Activated CD4-positive, alpha-beta T cell treated with anti-CD3 and anti-CD28 coated beads for 36 hours (primary cell): Measurements from ENCODE around the gene RBBP8. TPM values are rescaled to one million over a fixed set of nuclear protein-coding genes. Genes with fewer than 3 reads are reported as not detected.

ENCODE experiments used
- ATAC-seq: fragments of 200-7000 bp; cut with Tn5 transposase; one replicate; pipeline ENCODE4 v1.10.0; 2021; ENCODE audit warnings: mild to moderate bottlenecking, moderate library complexity
- CTCF ChIA-PET: fragments of 350-600 bp; sonication (Branson Sonifier 250); formaldehyde crosslinking; loops from one replicate; lab custom pipeline; 2021; ENCODE audit warnings: antibody characterized with exemption; lab: Charles Lee
- POLR2A ChIA-PET: fragments of 350-600 bp; sonication (Branson Sonifier 250); formaldehyde crosslinking; loops from one replicate; lab custom pipeline; 2021; ENCODE audit warnings: antibody characterized with exemption, inconsistent platforms; lab: Charles Lee
- DNase-seq: peaks from one replicate; pipeline ENCODE4 v3.0.0-alpha.2; 2020
- H3K27ac Mint-ChIP-seq: one replicate; pipeline ENCODE4 v1.8.0; 2021; ENCODE audit warnings: mixed read lengths
- H3K27me3 Mint-ChIP-seq: one replicate; pipeline ENCODE4 v1.8.0; 2021; ENCODE audit warnings: mixed read lengths
- H3K36me3 Mint-ChIP-seq: one replicate; pipeline ENCODE4 v1.8.0; 2021; ENCODE audit warnings: low read depth, mixed read lengths
- H3K4me1 Mint-ChIP-seq: one replicate; pipeline ENCODE4 v1.8.0; 2021; ENCODE audit warnings: mixed read lengths
- H3K4me3 Mint-ChIP-seq: one replicate; pipeline ENCODE4 v1.8.0; 2021; ENCODE audit warnings: mild to moderate bottlenecking, moderate library complexity, mixed read lengths
- H3K9me3 Mint-ChIP-seq: one replicate; pipeline ENCODE4 v1.8.0; 2021; ENCODE audit warnings: low read depth, mixed read lengths
- intact Hi-C, 2 experiments: fragments of 100-400 bp; cut with DNase I in 1 of 2; cut with micrococcal nuclease in 1 of 2; formaldehyde crosslinking; loops; one replicate each; pipeline versions ENCODE4 v1.14.2 to v1.15.1; 2022 to 2024; cut with DNase I, micrococcal nuclease
- total RNA-seq, 2 experiments: library from RNA; stranded (reverse); gene quantifications; one replicate each; pipeline ENCODE4 v1.2.3, GENCODE V29; 2021

The RBBP8 gene
- total RNA-seq, 2 experiments from 2014 or later, result 74.3 to 101 TPM

DNA sequence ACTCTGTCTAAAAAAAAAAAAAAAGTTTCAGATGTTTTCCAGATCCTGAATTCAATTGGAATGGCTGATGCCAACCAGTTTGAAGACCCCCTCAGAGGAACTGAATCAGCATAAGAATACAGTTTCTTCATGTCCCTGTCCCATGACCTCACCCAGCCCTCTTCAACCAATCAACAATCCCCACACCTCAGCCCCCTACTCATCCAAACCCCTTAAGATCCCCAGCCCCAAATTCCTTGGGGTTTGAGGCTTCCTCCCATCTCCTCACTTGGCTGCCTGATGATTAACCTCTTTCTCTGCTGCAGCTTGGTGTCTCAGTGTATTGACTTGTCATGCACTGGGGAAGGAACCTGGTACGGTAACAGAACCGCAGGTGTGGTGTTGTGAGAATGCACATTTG, 104.5 kb downstream of the RBBP8 start:
- Mint-ChIP-seq H3K27me3 (no peaks in the 10 kb centered on the region), H3K4me3 (no peak overlapping the region), H3K4me1 (peaks cover 5% of the 10 kb centered on the region), H3K27ac (no peak overlapping the region), H3K9me3 (no peaks in the 10 kb centered on the region), H3K36me3 (no peaks in the 10 kb centered on the region)
- ChIA-PET POLR2A (no interaction called here), CTCF (no interaction called here)
- intact Hi-C loops, result no loop called here
- ATAC-seq, result no peak
- DNase-seq, result no peak

DNA sequence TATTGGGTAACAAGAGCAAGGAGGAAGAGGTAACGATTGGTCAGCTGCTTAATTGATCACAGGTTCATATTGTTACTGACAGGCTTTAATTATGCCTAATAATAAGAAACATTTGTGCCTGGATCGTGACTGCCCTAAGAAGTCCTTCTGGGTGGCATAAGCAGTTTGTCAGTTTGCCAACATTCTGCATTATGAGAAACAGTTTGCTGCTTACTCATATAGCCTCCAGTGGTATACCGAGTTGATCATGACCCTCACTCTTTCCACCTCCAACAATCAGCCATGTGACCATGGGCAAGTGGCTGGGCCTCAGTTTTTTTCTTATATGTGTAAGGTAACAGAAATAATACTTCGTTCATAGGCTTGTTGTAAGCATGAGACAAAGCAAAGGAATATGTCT, 105.6 kb downstream of the RBBP8 start:
- Mint-ChIP-seq H3K4me3 (no peak overlapping the region), H3K9me3 (no peaks in the 10 kb centered on the region), H3K27me3 (no peaks in the 10 kb centered on the region), H3K27ac (no peak overlapping the region), H3K4me1 (peaks cover 5% of the 10 kb centered on the region), H3K36me3 (no peaks in the 10 kb centered on the region)
- DNase-seq (no peak), ATAC-seq (no peak)
- intact Hi-C loops, result no loop called here
- POLR2A ChIA-PET, result no interaction called here
- CTCF ChIA-PET, result interaction anchor here (0.6 kb wide), 1 partner anchor 188 kb away, joined by 3 read pairs; no protein-coding TSS in a partner anchor

- CTCF ChIA-PET, result interaction anchor here (0.9 to 1.0 kb wide), 2 partner anchors 10 to 18 kb away, joined by 4 read pairs; no protein-coding TSS in a partner anchor
- Mint-ChIP-seq H3K4me3 (no peak overlapping the region), H3K36me3 (no peaks in the 10 kb centered on the region), H3K4me1 (peaks cover 5% of the 10 kb centered on the region), H3K9me3 (no peaks in the 10 kb centered on the region), H3K27ac (no peak overlapping the region), H3K27me3 (no peaks in the 10 kb centered on the region)
- intact Hi-C loops, result loop anchor here in 1 of 2 experiments (10.0 kb wide), 1 partner anchor 63 kb away; no protein-coding TSS in a partner anchor
- POLR2A ChIA-PET, result no interaction called here
- no peak for ATAC-seq
- DNase-seq, result no peak
Measured at GRCh38 chr18:23042133-23042532, 109.0 kb downstream of the RBBP8 start.

- no peak overlapping the region for H3K27ac Mint-ChIP-seq
- H3K4me3 Mint-ChIP-seq, result no peak overlapping the region
- intact Hi-C loops, result loop anchor here in 1 of 2 experiments (10.0 kb wide), 1 partner anchor 61 kb away; no protein-coding TSS in a partner anchor
- ChIA-PET CTCF (no interaction called here), POLR2A (no interaction called here)
- H3K9me3 Mint-ChIP-seq, result no peaks in the 10 kb centered on the region
- no peaks in the 10 kb centered on the region for H3K36me3 Mint-ChIP-seq
- peaks cover 4% of the 10 kb centered on the region for H3K4me1 Mint-ChIP-seq
- DNase-seq, result no peak
- H3K27me3 Mint-ChIP-seq, result no peaks in the 10 kb centered on the region
- no peak for ATAC-seq
Measured at GRCh38 chr18:23043803-23044376, 110.8 kb downstream of the RBBP8 start.

- ATAC-seq (peak; percentile 68), DNase-seq (no peak)
- H3K36me3 Mint-ChIP-seq, result no peaks in the 10 kb centered on the region
- H3K27me3 Mint-ChIP-seq, result no peaks in the 10 kb centered on the region
- ChIA-PET CTCF (interaction anchor here (0.6 to 1.1 kb wide), 2 partner anchors 438 to 622 kb away, joined by 3 to 5 read pairs; no protein-coding TSS in a partner anchor), POLR2A (no interaction called here)
- intact Hi-C loops, result loop anchor here in 1 of 2 experiments (10.0 kb wide), 1 partner anchor 55 kb away; no protein-coding TSS in a partner anchor
- H3K4me3 Mint-ChIP-seq, result no peak overlapping the region
- no peak overlapping the region for H3K27ac Mint-ChIP-seq
- peaks cover 15% of the 10 kb centered on the region for H3K4me1 Mint-ChIP-seq
- no peaks in the 10 kb centered on the region for H3K9me3 Mint-ChIP-seq
Measured at GRCh38 chr18:23049698-23050373, 116.7 kb downstream of the RBBP8 start.

GRCh38 chr18:23053776-23054457, 120.8 kb downstream of the RBBP8 start:
- ChIA-PET POLR2A (no interaction called here), CTCF (no interaction called here)
- H3K36me3 Mint-ChIP-seq, result no peaks in the 10 kb centered on the region
- intact Hi-C loops, result no loop called here
- H3K27me3 Mint-ChIP-seq, result no peaks in the 10 kb centered on the region
- H3K27ac Mint-ChIP-seq, result no peak overlapping the region
- no peak for DNase-seq
- ATAC-seq, result no peak
- H3K4me1 Mint-ChIP-seq, result peaks cover 15% of the 10 kb centered on the region
- H3K4me3 Mint-ChIP-seq, result no peak overlapping the region
- H3K9me3 Mint-ChIP-seq, result no peaks in the 10 kb centered on the region

- Mint-ChIP-seq H3K9me3 (no peaks in the 10 kb centered on the region), H3K27ac (no peak overlapping the region), H3K4me3 (no peak overlapping the region), H3K4me1 (peaks cover 10% of the 10 kb centered on the region), H3K27me3 (no peaks in the 10 kb centered on the region), H3K36me3 (no peaks in the 10 kb centered on the region)
- DNase-seq, result no peak
- CTCF ChIA-PET, result interaction anchor here (1.0 kb wide), 1 partner anchor 421 kb away, joined by 4 read pairs; no protein-coding TSS in a partner anchor
- POLR2A ChIA-PET, result no interaction called here
- intact Hi-C loops, result no loop called here
- ATAC-seq, result no peak
Measured at GRCh38 chr18:23054553-23054952, 121.4 kb downstream of the RBBP8 start.

DNA sequence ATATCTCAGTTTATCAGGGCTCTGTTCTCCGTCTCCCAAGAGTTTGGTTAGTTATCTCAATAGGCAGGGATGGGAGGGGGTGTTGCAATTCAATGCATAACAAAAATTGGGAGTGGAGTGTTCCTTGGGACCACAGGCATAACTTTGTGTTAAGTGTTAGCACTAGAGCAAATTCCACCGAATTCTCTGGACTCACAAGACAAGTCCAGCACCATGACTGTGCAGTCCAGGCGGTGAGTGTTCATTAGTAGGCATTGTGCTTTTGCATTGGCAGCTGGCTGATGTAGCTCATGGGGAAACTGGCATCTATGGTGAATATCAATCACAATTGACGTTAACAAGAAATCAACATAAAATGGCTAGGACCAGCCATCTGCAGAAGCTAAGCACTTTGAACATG, 123.2 kb downstream of the RBBP8 start:
- no peaks in the 10 kb centered on the region for H3K36me3 Mint-ChIP-seq
- H3K27me3 Mint-ChIP-seq, result no peaks in the 10 kb centered on the region
- no peak overlapping the region for H3K27ac Mint-ChIP-seq
- H3K4me1 Mint-ChIP-seq, result no peaks in the 10 kb centered on the region
- CTCF ChIA-PET, result no interaction called here
- ATAC-seq (no peak), DNase-seq (no peak)
- no peaks in the 10 kb centered on the region for H3K9me3 Mint-ChIP-seq
- POLR2A ChIA-PET, result no interaction called here
- no peak overlapping the region for H3K4me3 Mint-ChIP-seq
- intact Hi-C loops, result no loop called here

- H3K4me3 Mint-ChIP-seq, result no peak overlapping the region
- H3K4me1 Mint-ChIP-seq, result no peaks in the 10 kb centered on the region
- DNase-seq, result no peak
- H3K9me3 Mint-ChIP-seq, result no peaks in the 10 kb centered on the region
- no peaks in the 10 kb centered on the region for H3K36me3 Mint-ChIP-seq
- intact Hi-C loops, result no loop called here
- H3K27me3 Mint-ChIP-seq, result no peaks in the 10 kb centered on the region
- ATAC-seq, result no peak
- no peak overlapping the region for H3K27ac Mint-ChIP-seq
- POLR2A ChIA-PET, result no interaction called here
- CTCF ChIA-PET, result interaction anchor here (0.5 to 0.6 kb wide), 2 partner anchors 79 to 306 kb away, joined by 3 read pairs; no protein-coding TSS in a partner anchor
Measured at GRCh38 chr18:23057096-23057495, 124.0 kb downstream of the RBBP8 start.

DNA sequence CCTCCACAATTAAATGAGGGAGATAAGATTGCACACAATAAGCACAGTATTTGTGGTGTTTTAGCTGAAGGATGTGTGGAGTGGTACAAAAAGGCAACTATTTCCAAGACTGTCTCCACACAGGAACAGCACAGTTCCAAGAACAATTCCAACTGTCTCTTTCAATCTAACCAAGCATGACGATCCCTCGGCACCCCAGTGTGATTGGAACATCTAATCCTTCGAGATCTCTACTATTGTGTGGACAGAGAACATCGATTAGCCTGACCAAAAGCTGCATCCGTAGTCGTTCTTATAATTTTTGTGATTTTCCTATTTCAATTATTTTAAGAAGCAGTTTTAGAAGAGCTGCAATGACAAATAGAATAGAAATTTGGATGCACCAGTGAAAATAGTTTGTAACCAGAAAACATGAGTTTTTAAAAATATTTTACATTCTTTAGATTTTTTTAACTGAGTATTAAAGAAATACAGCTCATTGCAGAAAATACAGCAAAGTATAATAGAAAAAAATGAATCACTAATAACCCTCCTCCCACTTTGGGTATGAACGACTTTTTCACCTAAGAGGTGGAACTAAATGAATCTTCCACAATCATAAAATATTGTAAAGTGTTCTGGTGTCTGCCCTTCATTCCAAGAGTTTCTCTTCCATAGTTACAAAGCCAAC, 125.8 kb downstream of the RBBP8 start:
- ChIA-PET POLR2A (no interaction called here), CTCF (no interaction called here)
- H3K27me3 Mint-ChIP-seq, result no peaks in the 10 kb centered on the region
- no peaks in the 10 kb centered on the region for H3K36me3 Mint-ChIP-seq
- H3K4me1 Mint-ChIP-seq, result no peaks in the 10 kb centered on the region
- ATAC-seq (no peak), DNase-seq (no peak)
- peaks cover 6% of the 10 kb centered on the region for H3K9me3 Mint-ChIP-seq
- H3K27ac Mint-ChIP-seq, result no peak overlapping the region
- H3K4me3 Mint-ChIP-seq, result no peak overlapping the region
- intact Hi-C loops, result no loop called here
